ENCODE data around the gene KAT2B. TPM values are rescaled to one million over a fixed set of nuclear protein-coding genes. Genes with fewer than 3 reads are reported as not detected.

KAT2B gene
- total RNA-seq, 4 donors from 2014 or later, result 12.8 to 52.1 (median 35.2) TPM

DNA sequence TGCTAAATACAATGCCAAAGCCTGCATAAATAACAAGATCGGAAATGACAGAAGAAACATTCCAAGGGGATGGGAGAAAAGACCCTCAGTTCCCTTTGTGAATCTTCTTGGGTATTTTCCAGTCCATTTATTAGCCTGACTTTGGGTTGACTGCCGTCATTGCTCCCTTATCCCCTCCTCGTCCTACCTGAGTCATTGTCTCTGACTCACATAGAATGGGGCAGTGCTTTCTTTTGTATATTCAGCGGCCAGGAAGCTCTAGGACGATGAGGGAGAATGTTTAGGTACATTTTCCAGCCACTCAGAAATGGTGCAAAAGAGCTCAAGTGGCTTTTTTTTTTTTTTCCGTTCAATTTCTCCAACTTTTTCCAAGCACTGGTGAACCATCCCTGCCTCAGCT, 71.6 kb downstream of the KAT2B start:
- Histone ChIP-seq H3K36me3 (no peaks in the 10 kb centered on the region), H3K27ac (no peak overlapping the region), H3K9me3 (no peaks in the 10 kb centered on the region), H3K4me3 (no peak overlapping the region), H3K27me3 (no peaks in the 10 kb centered on the region), H3K4me1 (no peaks in the 10 kb centered on the region)
- no peak for DNase-seq
- TF ChIP-seq POLR2A (IDR thresholded peaks at IDR 0.05), result no peak
- TF ChIP-seq, protein P1, sequence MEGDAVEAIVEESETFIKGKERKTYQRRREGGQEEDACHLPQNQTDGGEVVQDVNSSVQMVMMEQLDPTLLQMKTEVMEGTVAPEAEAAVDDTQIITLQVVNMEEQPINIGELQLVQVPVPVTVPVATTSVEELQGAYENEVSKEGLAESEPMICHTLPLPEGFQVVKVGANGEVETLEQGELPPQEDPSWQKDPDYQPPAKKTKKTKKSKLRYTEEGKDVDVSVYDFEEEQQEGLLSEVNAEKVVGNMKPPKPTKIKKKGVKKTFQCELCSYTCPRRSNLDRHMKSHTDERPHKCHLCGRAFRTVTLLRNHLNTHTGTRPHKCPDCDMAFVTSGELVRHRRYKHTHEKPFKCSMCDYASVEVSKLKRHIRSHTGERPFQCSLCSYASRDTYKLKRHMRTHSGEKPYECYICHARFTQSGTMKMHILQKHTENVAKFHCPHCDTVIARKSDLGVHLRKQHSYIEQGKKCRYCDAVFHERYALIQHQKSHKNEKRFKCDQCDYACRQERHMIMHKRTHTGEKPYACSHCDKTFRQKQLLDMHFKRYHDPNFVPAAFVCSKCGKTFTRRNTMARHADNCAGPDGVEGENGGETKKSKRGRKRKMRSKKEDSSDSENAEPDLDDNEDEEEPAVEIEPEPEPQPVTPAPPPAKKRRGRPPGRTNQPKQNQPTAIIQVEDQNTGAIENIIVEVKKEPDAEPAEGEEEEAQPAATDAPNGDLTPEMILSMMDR (IDR thresholded peaks at IDR 0.05), result no peak
- intact Hi-C loops (cut with DNase I; ENCODE audit: low total_unique reads), result no loop called here

DNA sequence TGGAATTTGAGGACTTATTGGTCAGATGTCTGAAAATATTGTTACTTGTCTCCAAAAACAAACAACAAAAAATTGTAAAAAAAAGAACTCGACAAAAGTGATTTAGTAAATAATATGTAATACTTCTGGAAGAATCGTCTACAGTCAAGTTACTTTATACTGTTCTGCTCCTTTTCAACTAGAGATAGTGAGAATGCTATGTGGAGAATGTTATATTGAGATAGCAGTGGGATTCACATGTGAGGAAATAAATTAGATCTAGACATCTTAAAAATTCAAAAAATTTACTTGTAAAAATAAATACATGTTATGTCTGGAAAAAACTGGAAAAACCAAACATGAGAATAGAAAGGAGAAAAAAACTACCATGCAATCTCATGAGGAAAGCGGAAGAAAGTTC, 80.8 kb downstream of the KAT2B start:
- TF ChIP-seq, protein P1 (IDR thresholded peaks at IDR 0.05), result no peak
- TF ChIP-seq POLR2A (IDR thresholded peaks at IDR 0.05), result no peak
- no peaks in the 10 kb centered on the region for H3K36me3 ChIP-seq
- intact Hi-C loops (cut with DNase I; ENCODE audit: low total_unique reads), result no loop called here
- no peak for DNase-seq
- H3K27me3 ChIP-seq, result no peaks in the 10 kb centered on the region
- no peaks in the 10 kb centered on the region for H3K9me3 ChIP-seq
- H3K4me3 ChIP-seq, result no peak overlapping the region
- H3K27ac ChIP-seq, result no peak overlapping the region
- H3K4me1 ChIP-seq, result no peaks in the 10 kb centered on the region

DNA sequence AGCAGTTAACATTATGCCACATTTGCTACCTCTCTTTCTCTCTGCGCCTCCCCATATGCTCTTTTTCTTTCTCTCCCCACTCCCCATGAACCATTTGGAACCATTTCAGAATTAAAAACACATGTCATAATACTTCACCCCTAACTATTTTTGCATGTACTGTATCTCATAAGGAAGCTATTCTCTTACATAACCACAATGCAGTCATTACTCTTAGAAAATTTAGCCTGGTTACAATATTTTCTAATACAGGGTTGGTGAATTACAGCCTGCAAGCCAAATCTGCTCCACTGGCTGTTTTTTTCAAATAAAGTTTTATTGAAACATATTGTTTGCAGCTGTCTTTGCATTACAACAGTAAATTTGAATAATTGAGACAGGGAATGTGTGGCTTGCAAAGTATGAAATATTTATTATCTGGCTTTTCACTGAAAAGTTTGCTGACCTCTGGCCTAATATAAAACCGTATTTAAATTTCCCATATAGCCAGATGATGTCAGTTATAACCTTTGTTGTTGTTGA, 82.9 kb downstream of the KAT2B start:
- intact Hi-C loops (cut with DNase I; ENCODE audit: low total_unique reads), result no loop called here
- Histone ChIP-seq H3K9me3 (no peaks in the 10 kb centered on the region), H3K27me3 (no peaks in the 10 kb centered on the region), H3K4me1 (no peaks in the 10 kb centered on the region), H3K27ac (no peak overlapping the region), H3K36me3 (no peaks in the 10 kb centered on the region), H3K4me3 (no peak overlapping the region)
- DNase-seq, result no peak
- no peak for TF ChIP-seq POLR2A (IDR thresholded peaks at IDR 0.05)
- TF ChIP-seq, protein P1 (IDR thresholded peaks at IDR 0.05), result no peak

GRCh38 chr3:20125289-20125688, 85.0 kb downstream of the KAT2B start:
- intact Hi-C loops (cut with DNase I; ENCODE audit: low total_unique reads), result no loop called here

GRCh38 chr3:20125897-20126296, 85.7 kb downstream of the KAT2B start:
- DNase-seq, result no peak
- H3K27ac ChIP-seq, result no peak overlapping the region
- intact Hi-C loops (cut with DNase I; ENCODE audit: low total_unique reads), result no loop called here
- no peaks in the 10 kb centered on the region for H3K27me3 ChIP-seq
- no peaks in the 10 kb centered on the region for H3K36me3 ChIP-seq
- TF ChIP-seq, protein P1 (IDR thresholded peaks at IDR 0.05), result no peak
- no peak for TF ChIP-seq POLR2A (IDR thresholded peaks at IDR 0.05)
- no peaks in the 10 kb centered on the region for H3K4me1 ChIP-seq
- H3K9me3 ChIP-seq, result no peaks in the 10 kb centered on the region
- no peak overlapping the region for H3K4me3 ChIP-seq

More at GRCh38 chr3:20125289-20125688, 85.0 kb downstream of the KAT2B start:
- TF ChIP-seq, protein P1 (IDR thresholded peaks at IDR 0.05), result no peak
- TF ChIP-seq POLR2A (IDR thresholded peaks at IDR 0.05), result no peak
- H3K36me3 ChIP-seq, result no peaks in the 10 kb centered on the region
- H3K4me1 ChIP-seq, result no peaks in the 10 kb centered on the region
- no peak for DNase-seq
- H3K27me3 ChIP-seq, result no peaks in the 10 kb centered on the region
- no peaks in the 10 kb centered on the region for H3K9me3 ChIP-seq
- no peak overlapping the region for H3K4me3 ChIP-seq
- H3K27ac ChIP-seq, result no peak overlapping the region

Measured in uterus (tissue), 4 donors.